GM12891 (cell line): Measurements from ENCODE around the gene INAFM2.

Source experiments
- PAX5 ChIP-seq: IDR thresholded peaks from 2 replicates; pipeline ENCODE4 v1.6.1; 2011; ENCODE audit warnings: low read length, moderate library complexity, mild to moderate bottlenecking; ENCODE audit not compliant: insufficient read depth, severe bottlenecking
- POLR2A ChIP-seq: IDR thresholded peaks from 2 replicates; pipeline ENCODE4 v1.6.1; 2011; ENCODE audit warnings: low read depth, low read length, control low read depth
- POLR2AphosphoS5 ChIP-seq: IDR thresholded peaks from 2 replicates; pipeline ENCODE4 v1.6.1; 2011; ENCODE audit warnings: low read depth, low read length, control low read depth
- SPI1 ChIP-seq: IDR thresholded peaks from 2 replicates; pipeline ENCODE4 v1.6.1; 2011; ENCODE audit warnings: low read depth, low read length, control low read depth
- TAF1 ChIP-seq: IDR thresholded peaks from 2 replicates; pipeline ENCODE4 v1.6.1; 2011; ENCODE audit warnings: low read depth, low read length, control low read depth

DNA sequence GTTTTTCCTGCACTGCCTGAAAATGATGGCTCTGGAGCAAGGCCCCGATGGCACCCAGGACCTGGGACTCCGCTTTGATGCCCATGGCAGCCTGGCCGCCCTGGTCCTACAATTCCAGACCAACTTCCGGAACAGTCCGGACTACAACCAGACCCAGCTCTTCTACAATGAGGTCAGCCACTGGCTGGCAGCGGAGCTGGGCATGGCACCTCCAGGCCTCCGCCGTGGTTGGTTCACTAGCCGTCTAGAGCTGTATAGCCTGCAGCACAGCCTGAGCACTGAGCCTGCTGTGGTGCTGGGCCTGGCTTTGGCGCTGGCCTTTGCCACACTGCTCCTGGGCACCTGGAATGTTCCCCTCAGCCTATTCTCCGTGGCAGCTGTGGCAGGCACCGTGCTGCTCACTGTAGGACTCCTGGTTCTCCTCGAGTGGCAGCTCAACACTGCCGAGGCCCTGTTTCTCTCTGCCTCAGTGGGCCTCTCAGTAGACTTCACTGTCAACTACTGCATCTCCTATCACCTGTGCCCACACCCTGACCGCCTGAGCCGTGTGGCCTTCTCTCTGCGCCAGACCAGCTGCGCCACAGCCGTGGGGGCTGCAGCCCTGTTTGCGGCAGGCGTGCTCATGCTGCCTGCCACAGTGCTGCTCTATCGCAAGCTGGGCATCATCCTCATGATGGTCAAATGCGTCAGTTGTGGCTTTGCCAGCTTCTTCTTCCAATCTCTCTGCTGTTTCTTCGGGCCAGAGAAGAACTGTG lies 45.4 kb downstream of the INAFM2 start:
- TF ChIP-seq POLR2A: no peak
- no peak for TF ChIP-seq POLR2AphosphoS5
- no peak for TF ChIP-seq TAF1
- TF ChIP-seq PAX5: no peak
- no peak for TF ChIP-seq SPI1
